ENCODE data around the gene ARIH2. TPM values are rescaled to one million over a fixed set of nuclear protein-coding genes. Genes with fewer than 3 reads are reported as not detected.

The ARIH2 gene
- total and polyA plus RNA-seq, 9 of the 15 experiments (the other 6 are each of a cell fraction or from before 2014, with no cell fraction given): 27.0 to 120 (median 108) TPM

GRCh38 chr3:48960841-48961413 lies 42.3 kb downstream of the ARIH2 start:
- no peak overlapping the region for H3K4me3 ChIP-seq
- H3K4me1 ChIP-seq (replicated peaks in 1 of 2; ENCODE audit: control insufficient read depth in 2 of 2, insufficient read depth in 2 of 2, low read length in 2 of 2): no peaks in the 10 kb centered on the region
- H3K27ac ChIP-seq (ENCODE audit: extremely low read depth, low read depth, low read length): no peak overlapping the region
- H3K79me2 ChIP-seq (ENCODE audit: control insufficient read depth, insufficient read depth, low read length): peaks cover 17% of the 10 kb centered on the region
- no peak overlapping the region for H3K9ac ChIP-seq (ENCODE audit: insufficient read depth in 1 of 2, low read depth in 2 of 2, low read length in 2 of 2)
- ChIA-PET POLR2A (interaction anchor here (1.1 to 1.2 kb wide), 2 partner anchors 9 to 13 kb away, joined by 3 to 4 read pairs; no protein-coding TSS in a partner anchor), CTCF (ENCODE audit: low intra/inter-chr PET ratio) (no interaction called here)
- DNase-seq (ENCODE audit: extremely low read depth in 1 of 4, low spot score in 3 of 4) (no peak), ATAC-seq (no peak), FAIRE-seq (no peak)
- in situ Hi-C loops (cut with MboI): no loop called here
- intact Hi-C loops (cut with micrococcal nuclease): no loop called here
- BruUV-seq (replicated peaks): no TSS peak
- no peak overlapping the region for H3K4me2 ChIP-seq (ENCODE audit: insufficient read depth, low read length)
- H3K9me3 ChIP-seq (replicated peaks; ENCODE audit: control insufficient read depth, insufficient read depth, low read depth, low read length): no peaks in the 10 kb centered on the region
- no peak overlapping the region for H2AFZ ChIP-seq (ENCODE audit: low read depth, low read length)
- peaks cover 8% of the 10 kb centered on the region; the same call in 1 of the 2 replicates for H4K20me1 ChIP-seq (replicated peaks; ENCODE audit: control insufficient read depth, insufficient read depth, low read length)
- H3K9me1 ChIP-seq (ENCODE audit: control insufficient read depth, insufficient read depth, low read length): no peaks in the 10 kb centered on the region
- peaks cover 60% of the 10 kb centered on the region for H3K36me3 ChIP-seq (ENCODE audit: control insufficient read depth, insufficient read depth, low read length)
- H3K27me3 ChIP-seq (ENCODE audit: control insufficient read depth in 2 of 2, insufficient read depth in 2 of 2, low read length in 2 of 2): no peaks in the 10 kb centered on the region
- no peak for TF ChIP-seq RCOR1 (IDR thresholded peaks at IDR 0.05; ENCODE audit: borderline replicate concordance in 1 of 2, low read depth in 2 of 2, low read length in 2 of 2)
- TF ChIP-seq RBM34 (IDR thresholded peaks at IDR 0.05; ENCODE audit: borderline replicate concordance, insufficient read depth, low read length): no peak
- no peak for TF ChIP-seq TAF9B (IDR thresholded peaks at IDR 0.05; ENCODE audit: partially characterized antibody)
- TF ChIP-seq HIVEP1 (CRISPR knock-in tag; IDR thresholded peaks at IDR 0.05): no peak
- no peak for TF ChIP-seq ZKSCAN8 (CRISPR knock-in tag; IDR thresholded peaks at IDR 0.05)
- no peak for TF ChIP-seq ELF4 (CRISPR knock-in tag; IDR thresholded peaks at IDR 0.05)
- no peak for TF ChIP-seq PURB (CRISPR knock-in tag; IDR thresholded peaks at IDR 0.05; ENCODE audit: low read depth)
- TF ChIP-seq TBP (optimal IDR thresholded peaks at IDR 0.05; ENCODE audit: low read depth, low read length): no peak
- TF ChIP-seq MAX (CRISPR knock-in tag; IDR thresholded peaks at IDR 0.05): no peak
- no peak for TF ChIP-seq SREBF1 (IDR thresholded peaks at IDR 0.05; ENCODE audit: borderline replicate concordance, low read depth, low read length)
- TF ChIP-seq MTF1 (CRISPR knock-in tag; IDR thresholded peaks at IDR 0.05; ENCODE audit: borderline replicate concordance): no peak
- TF ChIP-seq PPARD (CRISPR knock-in tag; IDR thresholded peaks at IDR 0.05): no peak
- TF ChIP-seq CREB1 (IDR thresholded peaks at IDR 0.05): no peak
- TF ChIP-seq CREB1 (CRISPR knock-in tag; IDR thresholded peaks at IDR 0.05): no peak
- no peak for TF ChIP-seq ZNF77 (CRISPR knock-in tag; IDR thresholded peaks at IDR 0.05)
- TF ChIP-seq NFIC (IDR thresholded peaks at IDR 0.05): no peak
- TF ChIP-seq TRIM25 (IDR thresholded peaks at IDR 0.05; ENCODE audit: borderline replicate concordance): no peak
- no peak for TF ChIP-seq CTCFL (IDR thresholded peaks at IDR 0.05; ENCODE audit: borderline replicate concordance, insufficient read depth, low read depth, low read length, poor library complexity, severe bottlenecking)
- no peak for TF ChIP-seq SMARCA5 (IDR thresholded peaks at IDR 0.05)
- no peak for TF ChIP-seq KDM2B (CRISPR knock-in tag; IDR thresholded peaks at IDR 0.05)
- no peak for TF ChIP-seq RBM22 (IDR thresholded peaks at IDR 0.05; ENCODE audit: low read depth, low read length, poor library complexity, severe bottlenecking)
- 95% methylated on average over 4 of the region's 4 CpGs for WGBS (ENCODE audit: insufficient coverage, low coverage, missing lambda C conversion rate)
